Duodenal mucosa (tissue), 2 donors: ENCODE measurements around the gene CST1.
"Not testable (repeated sequence)": the region's sequence is repeated elsewhere in the genome, so short reads cannot be mapped to it uniquely, and the experiment has no call there.

Source experiments
- H3K27ac ChIP-seq: one replicate; pipeline ENCODE4 v1.7.0; 2013; ENCODE audit warnings: low read depth, low read length
- H3K27me3 ChIP-seq, 2 donors: one replicate each; pipeline ENCODE4 v1.7.0; 2013; ENCODE audit warnings: low read length in 2 of 2, control low read depth in 1 of 2; ENCODE audit not compliant: insufficient read depth in 2 of 2, control insufficient read depth in 1 of 2
- H3K36me3 ChIP-seq, 2 donors: one replicate each; pipeline ENCODE4 v1.7.0; 2013; ENCODE audit warnings: low read length in 2 of 2, control low read depth in 1 of 2; ENCODE audit not compliant: insufficient read depth in 2 of 2, control insufficient read depth in 1 of 2
- H3K4me1 ChIP-seq, 2 donors: one replicate each; pipeline ENCODE4 v1.7.0; 2013; ENCODE audit warnings: low read length in 2 of 2, control low read depth in 1 of 2; ENCODE audit not compliant: insufficient read depth in 2 of 2, control insufficient read depth in 1 of 2
- H3K4me3 ChIP-seq, 2 donors: one replicate each; pipeline ENCODE4 v1.7.0; 2013; ENCODE audit warnings: low read length in 2 of 2, low read depth in 1 of 2
- H3K9ac ChIP-seq, 2 donors: one replicate each; pipeline ENCODE4 v1.7.0; 2013; ENCODE audit warnings: low read length in 2 of 2, low read depth in 1 of 2
- H3K9me3 ChIP-seq, 2 donors: one replicate each; pipeline ENCODE4 v1.7.0; 2013; ENCODE audit warnings: low read length in 2 of 2, control low read depth in 1 of 2; ENCODE audit not compliant: control insufficient read depth in 1 of 2

Gene CST1

DNA sequence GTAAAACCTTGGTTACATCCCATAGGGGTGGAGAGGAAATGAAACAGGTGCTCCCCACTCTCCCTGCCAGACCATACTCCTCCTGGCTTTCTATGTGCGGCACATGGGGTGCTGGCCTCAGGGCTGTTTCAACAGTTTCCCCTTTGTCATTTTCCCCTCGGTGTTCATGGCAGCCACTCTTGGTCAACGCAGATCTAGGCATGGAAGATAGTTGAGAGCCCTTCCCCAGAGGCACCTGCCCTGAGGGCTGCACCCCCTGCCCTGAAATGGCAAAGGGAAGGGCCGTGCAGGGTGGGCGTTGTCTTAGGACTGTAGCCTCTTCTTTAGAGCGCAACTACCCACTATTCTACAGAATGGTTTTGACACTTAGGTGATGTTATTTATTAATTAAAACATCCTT is 4.4 kb downstream of the CST1 start:
- H3K27me3 ChIP-seq: no peaks in the 10 kb centered on the region
- no peak overlapping the region for H3K9ac ChIP-seq
- H3K4me3 ChIP-seq: no peak overlapping the region
- H3K4me1 ChIP-seq: no peaks in the 10 kb centered on the region
- H3K9me3 ChIP-seq: no peaks in the 10 kb centered on the region
- no peaks in the 10 kb centered on the region for H3K36me3 ChIP-seq
- no peak overlapping the region for H3K27ac ChIP-seq

DNA sequence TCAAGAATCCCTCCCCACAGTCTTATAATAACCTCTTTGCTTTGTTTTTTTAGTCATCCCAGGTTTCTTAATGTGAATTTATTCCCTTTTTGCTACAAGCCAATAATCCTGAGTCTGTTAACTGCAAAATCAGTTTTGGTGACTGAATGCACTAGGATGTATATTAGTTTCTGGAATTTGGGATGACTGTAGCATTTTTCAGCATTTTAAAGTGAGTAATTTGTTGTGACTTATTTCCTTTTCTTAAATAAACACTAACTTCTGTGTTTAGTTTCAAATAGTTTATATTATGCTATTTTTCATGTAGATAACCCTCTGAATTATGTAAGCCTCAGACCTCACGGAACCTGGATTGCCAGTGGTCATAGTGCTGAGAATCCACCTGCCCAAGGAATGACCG is 5.5 kb downstream of the CST1 start:
- H3K9me3 ChIP-seq: no peaks in the 10 kb centered on the region
- H3K9ac ChIP-seq: no peak overlapping the region
- H3K27me3 ChIP-seq: no peaks in the 10 kb centered on the region
- no peaks in the 10 kb centered on the region for H3K4me1 ChIP-seq
- H3K27ac ChIP-seq: no peak overlapping the region
- H3K4me3 ChIP-seq: no peak overlapping the region
- H3K36me3 ChIP-seq: no peaks in the 10 kb centered on the region

DNA sequence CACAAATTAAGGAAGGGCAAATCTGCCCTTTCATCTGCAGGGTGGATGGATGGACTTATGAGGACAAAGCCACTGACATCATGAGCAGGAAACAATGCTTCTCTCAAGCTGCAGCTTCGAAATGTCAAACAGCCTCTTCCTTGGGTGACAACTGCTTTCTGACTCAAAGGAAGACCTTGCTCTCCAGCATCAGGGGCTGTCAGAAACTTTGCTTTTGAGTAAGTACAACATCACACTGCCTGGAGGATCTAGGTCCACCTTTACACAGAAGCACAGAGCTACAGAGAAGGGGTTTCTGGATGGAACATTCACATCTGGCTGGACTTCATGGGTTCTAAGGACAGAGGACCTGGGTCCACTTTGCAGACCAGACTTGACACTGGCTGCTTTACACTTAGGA is 5.9 kb downstream of the CST1 start:
- H3K27me3 ChIP-seq: no peaks in the 10 kb centered on the region
- H3K9me3 ChIP-seq: no peaks in the 10 kb centered on the region
- no peaks in the 10 kb centered on the region for H3K36me3 ChIP-seq
- H3K27ac ChIP-seq: no peak overlapping the region
- no peak overlapping the region for H3K9ac ChIP-seq
- H3K4me3 ChIP-seq: no peak overlapping the region
- H3K4me1 ChIP-seq: no peaks in the 10 kb centered on the region

DNA sequence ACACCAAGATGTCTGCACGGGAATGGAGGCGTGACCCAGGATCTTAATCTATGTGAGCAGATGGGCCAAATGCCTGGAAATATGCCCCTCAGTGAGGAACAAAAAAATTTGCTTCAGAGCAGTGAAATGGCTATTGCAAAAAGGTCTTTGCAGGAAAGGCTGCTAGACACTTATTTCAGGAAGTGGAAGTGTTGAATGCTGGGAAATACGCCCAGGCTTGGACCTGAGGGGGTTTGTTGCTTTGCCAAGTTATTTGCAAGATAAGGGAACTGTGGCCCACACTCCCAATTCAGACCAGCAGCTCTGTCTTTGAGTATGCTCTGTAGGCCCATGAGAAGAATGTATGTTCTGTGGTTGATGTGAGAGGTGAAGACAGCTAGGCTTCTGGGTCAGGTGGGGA is 15.3 kb downstream of the CST1 start:
- H3K4me1 ChIP-seq, H3K9ac ChIP-seq, H3K27ac ChIP-seq, H3K9me3 ChIP-seq, H3K4me3 ChIP-seq, H3K27me3 ChIP-seq, H3K36me3 ChIP-seq: not testable (repeated sequence)

DNA sequence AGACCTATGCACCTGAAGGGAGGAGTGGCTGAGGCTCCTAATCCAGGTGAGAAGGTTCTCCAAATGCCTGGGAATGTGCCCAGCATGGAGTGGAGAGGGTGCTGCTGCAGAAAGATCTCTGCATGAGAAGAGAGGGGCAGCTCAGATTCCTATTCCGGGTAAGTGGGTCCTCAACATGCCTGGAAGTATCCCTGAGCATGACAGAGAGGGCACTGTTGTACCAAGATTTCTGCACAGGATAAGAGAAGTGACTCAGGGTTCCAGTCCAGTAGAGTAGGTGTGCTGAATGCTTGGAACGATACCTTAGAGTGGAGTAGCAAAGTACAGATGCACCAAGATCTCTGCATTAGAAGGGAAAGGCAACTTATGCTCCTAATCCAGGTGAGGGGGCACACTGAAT is 15.8 kb downstream of the CST1 start:
- not testable (repeated sequence) for H3K36me3 ChIP-seq, H3K9me3 ChIP-seq, H3K4me3 ChIP-seq, H3K27ac ChIP-seq, H3K27me3 ChIP-seq, H3K9ac ChIP-seq, H3K4me1 ChIP-seq

DNA sequence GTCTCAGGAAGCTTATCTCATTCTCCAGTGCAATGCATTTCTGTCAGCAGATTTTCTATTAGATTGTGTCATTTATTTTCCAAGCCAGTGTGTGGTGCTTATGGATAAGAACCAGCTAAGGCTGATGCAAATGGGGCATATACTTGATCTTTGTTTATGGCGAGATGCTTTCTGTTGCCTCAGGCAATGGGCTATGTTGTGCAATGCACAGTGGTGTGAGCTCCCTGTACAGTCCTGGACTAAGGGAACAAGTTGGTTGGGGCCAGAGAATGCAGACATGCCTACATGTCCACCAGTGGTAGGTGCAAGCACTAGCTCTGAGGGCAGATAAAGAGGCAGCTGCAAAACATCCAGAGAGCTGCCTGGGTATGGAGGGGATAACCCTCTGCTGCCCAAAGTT is 16.3 kb downstream of the CST1 start:
- H3K27ac ChIP-seq, H3K4me3 ChIP-seq, H3K4me1 ChIP-seq, H3K27me3 ChIP-seq, H3K36me3 ChIP-seq, H3K9ac ChIP-seq, H3K9me3 ChIP-seq: not testable (repeated sequence)

DNA sequence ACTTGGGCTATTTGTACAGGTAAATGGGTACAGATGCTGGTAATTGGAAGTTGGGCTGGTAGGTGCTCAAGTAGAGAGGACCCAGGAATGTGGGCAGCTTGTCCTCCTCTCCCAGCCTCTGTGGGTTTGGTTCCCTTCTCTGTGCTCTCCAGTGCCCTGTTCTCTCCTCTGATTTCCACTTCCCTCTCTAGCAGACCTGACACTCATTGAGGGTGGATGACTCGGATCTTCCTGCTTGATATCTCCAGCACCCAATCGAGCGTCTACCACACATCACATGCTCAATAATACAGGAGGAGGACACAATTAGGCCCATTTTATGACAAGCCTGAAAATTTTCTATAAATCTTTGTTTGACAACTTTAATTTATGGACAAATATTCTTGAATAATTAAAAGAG is 23.7 kb downstream of the CST1 start:
- H3K27ac ChIP-seq: no peak overlapping the region
- no peak overlapping the region for H3K4me3 ChIP-seq
- H3K27me3 ChIP-seq: no peaks in the 10 kb centered on the region
- H3K9me3 ChIP-seq: no peaks in the 10 kb centered on the region
- H3K9ac ChIP-seq: no peak overlapping the region
- no peaks in the 10 kb centered on the region for H3K4me1 ChIP-seq
- no peaks in the 10 kb centered on the region for H3K36me3 ChIP-seq

DNA sequence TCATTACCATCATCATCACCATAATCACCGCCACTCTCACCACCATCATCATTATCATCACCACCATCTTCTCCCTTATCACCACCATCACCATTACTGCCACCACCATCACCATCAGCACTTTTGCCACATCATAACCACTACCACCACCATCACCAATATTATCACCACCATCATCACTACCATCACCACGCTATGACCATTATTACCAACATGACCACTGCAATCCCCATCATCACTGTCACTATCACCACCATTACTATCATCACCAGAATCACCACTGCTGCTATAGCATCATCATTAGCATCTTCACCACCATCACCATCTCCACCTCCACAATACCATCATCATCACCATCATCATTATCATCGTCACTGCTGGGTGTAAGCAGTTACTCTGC is 25.6 kb downstream of the CST1 start:
- H3K27ac ChIP-seq: no peak overlapping the region
- no peak overlapping the region for H3K9ac ChIP-seq
- H3K27me3 ChIP-seq: no peaks in the 10 kb centered on the region
- H3K4me1 ChIP-seq: no peaks in the 10 kb centered on the region
- H3K4me3 ChIP-seq: no peak overlapping the region
- no peaks in the 10 kb centered on the region for H3K36me3 ChIP-seq
- H3K9me3 ChIP-seq: no peaks in the 10 kb centered on the region

DNA sequence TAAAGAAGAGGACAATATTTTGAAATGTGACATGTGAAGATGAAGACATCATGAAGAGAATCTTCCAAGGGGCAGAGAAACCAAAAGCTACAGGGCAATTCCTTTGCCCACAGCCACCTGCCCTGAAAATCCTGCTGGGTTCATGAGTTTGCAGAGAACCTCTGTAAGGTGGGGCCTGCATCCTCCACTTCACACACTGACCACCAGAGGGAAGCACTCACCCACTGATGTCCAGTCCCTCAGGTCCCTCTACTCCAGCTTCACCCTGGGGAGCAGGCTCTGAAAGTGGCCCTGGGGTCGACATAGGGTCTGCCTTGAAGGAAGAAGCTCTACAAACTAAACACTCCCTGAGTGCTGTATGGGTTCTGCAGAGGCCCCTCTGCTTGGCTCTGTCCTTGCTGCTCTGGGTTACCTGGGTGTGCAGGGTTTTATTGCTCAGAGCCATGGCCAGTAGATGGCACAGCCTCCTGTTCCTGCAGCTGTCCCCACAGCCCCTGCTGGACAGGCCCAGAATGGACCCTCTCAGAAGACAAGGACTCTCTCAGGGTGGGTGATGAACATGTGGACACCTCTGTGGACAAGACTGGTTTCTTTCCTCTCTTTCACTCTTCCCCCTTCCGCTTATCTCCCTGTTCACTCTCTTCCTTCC is 27.0 kb downstream of the CST1 start:
- not testable (repeated sequence) for H3K27ac ChIP-seq, H3K4me3 ChIP-seq, H3K27me3 ChIP-seq, H3K9me3 ChIP-seq, H3K36me3 ChIP-seq, H3K4me1 ChIP-seq, H3K9ac ChIP-seq

DNA sequence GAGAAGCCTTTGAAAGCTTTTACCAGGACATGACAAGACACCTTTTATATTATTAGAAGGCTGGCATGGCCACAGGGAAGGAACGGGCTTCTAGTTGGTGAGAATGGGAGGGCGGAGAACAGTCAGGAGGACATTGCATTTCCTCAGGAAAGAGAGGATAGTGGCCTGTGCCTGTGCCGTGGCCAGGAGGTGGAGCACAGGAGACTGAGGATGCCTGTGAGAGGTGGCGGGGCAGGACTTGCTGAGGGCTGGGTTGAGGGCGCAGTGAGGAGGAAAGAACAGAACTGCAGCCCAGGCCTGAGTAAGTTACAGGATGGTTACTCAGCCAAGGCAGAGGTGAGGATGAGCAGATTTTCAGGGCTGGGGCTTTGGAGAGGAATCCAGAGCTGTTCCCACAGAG is 27.9 kb downstream of the CST1 start:
- H3K27ac ChIP-seq, H3K27me3 ChIP-seq, H3K36me3 ChIP-seq, H3K9ac ChIP-seq, H3K4me3 ChIP-seq, H3K4me1 ChIP-seq, H3K9me3 ChIP-seq: not testable (repeated sequence)

DNA sequence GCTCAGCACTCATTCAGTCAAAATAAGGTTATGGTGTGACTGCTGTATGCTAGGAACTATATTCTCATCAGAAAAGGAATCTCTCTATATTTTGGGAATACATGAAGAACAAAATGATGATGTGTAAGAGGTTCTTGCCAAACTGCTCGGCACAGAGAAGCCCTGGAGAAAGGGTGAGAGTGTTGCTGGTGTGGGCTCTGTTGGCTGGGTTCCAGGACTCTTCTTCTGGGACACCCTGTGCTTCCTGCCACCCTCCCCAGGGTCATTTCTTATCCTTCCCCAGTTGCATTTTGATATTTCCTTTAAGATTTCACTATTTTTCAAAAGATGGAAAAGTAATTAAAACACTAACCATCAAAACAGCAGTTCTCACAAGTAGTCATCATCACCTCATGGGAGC is 28.8 kb downstream of the CST1 start:
- no peak overlapping the region for H3K27ac ChIP-seq
- no peak overlapping the region for H3K4me3 ChIP-seq
- no peak overlapping the region for H3K9ac ChIP-seq
- no peaks in the 10 kb centered on the region for H3K27me3 ChIP-seq
- no peaks in the 10 kb centered on the region for H3K36me3 ChIP-seq
- no peaks in the 10 kb centered on the region for H3K4me1 ChIP-seq
- no peaks in the 10 kb centered on the region for H3K9me3 ChIP-seq
